IMR-90 (cell line): ENCODE measurements around the gene CUL7. TPM values are rescaled to one million over a fixed set of nuclear protein-coding genes. Genes with fewer than 3 reads are reported as not detected.

Experiments used
- ATAC-seq: fragments of 200-7000 bp; cut with Tn5 transposase; 2 replicates; pipeline ENCODE4 v1.9.1; 2020; ENCODE audit warnings: low read depth, mild to moderate bottlenecking, moderate library complexity
- BruUV-seq: library from RNA; stranded (reverse); fragments of 400-500 nt; replicated peaks from 2 replicates; lab custom pipeline; 2021; lab: Mats Ljungman, UMichigan
- CTCF ChIA-PET: fragments of 300-600 bp; formaldehyde crosslinking; extraction: SDS; loops from one replicate; lab custom pipeline; 2021; ENCODE audit warnings: antibody characterized with exemption; lab: Yijun Ruan, JAX
- POLR2A ChIA-PET: fragments of 300-600 bp; sonication (Branson Sonifier 250); formaldehyde crosslinking; loops from one replicate; lab custom pipeline; 2022; ENCODE audit warnings: antibody characterized with exemption; ENCODE audit not compliant: unreplicated experiment; lab: Charles Lee
- DNase-seq: peaks from one replicate; pipeline ENCODE4 v3.0.0; 2013
- H2AFZ ChIP-seq: replicated peaks from 2 replicates; pipeline ENCODE3; 2013; ENCODE audit warnings: low read length, mild to moderate bottlenecking; ENCODE audit not compliant: poor library complexity
- H2AK5ac ChIP-seq: 2 replicates; pipeline ENCODE4 v1.6.1; 2013; ENCODE audit warnings: low read depth, low read length, inconsistent platforms
- H2AK9ac ChIP-seq: replicated peaks from 2 replicates; pipeline ENCODE3; 2013; ENCODE audit warnings: mild to moderate bottlenecking, low read depth, low read length, moderate library complexity; ENCODE audit not compliant: poor library complexity
- H2BK120ac ChIP-seq: 2 replicates; pipeline ENCODE4 v1.6.1; 2013; ENCODE audit warnings: low read depth, low read length, inconsistent platforms
- H2BK15ac ChIP-seq: 3 replicates; pipeline ENCODE4 v1.6.1; 2013; ENCODE audit warnings: low read depth, low read length, inconsistent platforms
- H2BK20ac ChIP-seq: 2 replicates; pipeline ENCODE4 v1.6.1; 2013; ENCODE audit warnings: low read depth, mild to moderate bottlenecking, inconsistent platforms, low read length, moderate library complexity
- H2BK5ac ChIP-seq: 2 replicates; pipeline ENCODE4 v1.6.1; 2013; ENCODE audit warnings: mild to moderate bottlenecking, low read depth, low read length, inconsistent platforms; ENCODE audit not compliant: poor library complexity, severe bottlenecking
- H3K14ac ChIP-seq: replicated peaks from 2 replicates; pipeline ENCODE4 v1.6.1; 2013; ENCODE audit warnings: low read depth, low read length, inconsistent platforms
- H3K18ac ChIP-seq: 2 replicates; pipeline ENCODE4 v1.6.1; 2013; ENCODE audit warnings: low read depth, low read length, control low read depth
- H3K23ac ChIP-seq: 2 replicates; pipeline ENCODE4 v1.6.1; 2013; ENCODE audit warnings: low read depth, low read length, inconsistent platforms
- H3K27ac ChIP-seq: 2 replicates; pipeline ENCODE4 v1.5.1; 2013; ENCODE audit warnings: mild to moderate bottlenecking, control low read depth, low read length; ENCODE audit not compliant: insufficient read depth
- H3K27me3 ChIP-seq: 2 replicates; pipeline ENCODE4 v1.6.1; 2013; ENCODE audit warnings: low read length; ENCODE audit not compliant: control insufficient read depth, insufficient read depth
- H3K36me3 ChIP-seq: 2 replicates; pipeline ENCODE4 v1.6.1; 2013; ENCODE audit warnings: low read length, mixed read lengths; ENCODE audit not compliant: control insufficient read depth, insufficient read depth
- H3K4ac ChIP-seq: 2 replicates; pipeline ENCODE4 v1.6.1; 2013; ENCODE audit warnings: low read depth, low read length, inconsistent platforms
- H3K4me1 ChIP-seq: 2 replicates; pipeline ENCODE4 v1.6.1; 2013; ENCODE audit warnings: low read length, mixed read lengths; ENCODE audit not compliant: control insufficient read depth, insufficient read depth
- H3K4me2 ChIP-seq: 2 replicates; pipeline ENCODE4 v1.6.1; 2013; ENCODE audit warnings: low read depth, mild to moderate bottlenecking, control low read depth, low read length, moderate library complexity
- H3K4me3 ChIP-seq: 2 replicates; pipeline ENCODE4 v1.5.1; 2013; ENCODE audit warnings: low read depth, mild to moderate bottlenecking, control low read depth, low read length, moderate library complexity; ENCODE audit not compliant: insufficient read depth
- H3K56ac ChIP-seq: 2 replicates; pipeline ENCODE4 v1.6.1; 2013; ENCODE audit warnings: low read length, inconsistent platforms; ENCODE audit not compliant: insufficient read depth; ENCODE audit errors: extremely low read depth
- H3K79me1 ChIP-seq, 2 experiments: 2 replicates each; pipeline ENCODE4 v1.6.1; 2013; ENCODE audit warnings: low read length in 2 of 2, inconsistent platforms in 1 of 2, low read depth in 1 of 2
- H3K9ac ChIP-seq: 2 replicates; pipeline ENCODE4 v1.6.1; 2013; ENCODE audit warnings: low read depth, low read length, control low read depth
- H3K9me1 ChIP-seq: 2 replicates; pipeline ENCODE4 v1.6.1; 2013; ENCODE audit warnings: low read length, inconsistent platforms; ENCODE audit not compliant: insufficient read depth
- H3K9me3 ChIP-seq: 2 replicates; pipeline ENCODE4 v1.6.1; 2013; ENCODE audit warnings: low read length; ENCODE audit not compliant: control insufficient read depth, insufficient read depth
- H4K20me1 ChIP-seq: 2 replicates; pipeline ENCODE4 v1.6.1; 2013; ENCODE audit warnings: low read length, inconsistent platforms; ENCODE audit not compliant: insufficient read depth
- H4K5ac ChIP-seq: 2 replicates; pipeline ENCODE4 v1.6.1; 2013; ENCODE audit warnings: mild to moderate bottlenecking, low read depth, low read length, control low read depth
- H4K8ac ChIP-seq, 2 experiments: 2 replicates each; pipeline ENCODE4 v1.6.1; 2013; ENCODE audit warnings: low read depth in 2 of 2, low read length in 2 of 2, control low read depth in 1 of 2, inconsistent platforms in 1 of 2
- H4K91ac ChIP-seq: 2 replicates; pipeline ENCODE4 v1.6.1; 2013; ENCODE audit warnings: low read depth, low read length, inconsistent platforms; ENCODE audit not compliant: insufficient read depth
- BHLHE40 ChIP-seq: fragments of 150-350 bp; IDR thresholded peaks from 2 replicates; pipeline ENCODE4 v1.6.1; 2016; ENCODE audit warnings: mild to moderate bottlenecking, low read depth, low read length
- WGBS, 2 experiments: methylation state at CpG; one replicate each; pipeline versions ENCODE4 v1.1.5 to v1.1.7; 2013; ENCODE audit warnings: missing lambda C conversion rate in 2 of 2; ENCODE audit not compliant: insufficient read length in 1 of 2; ENCODE audit errors: extremely low coverage in 2 of 2; 5-methylcytosine and 5-hydroxymethylcytosine counted together
- dilution Hi-C: fragments of 300-500 bp; cut with HindIII; formaldehyde crosslinking; loops from one replicate; pipeline ENCODE4 v1.14.3; 2018; ENCODE audit warnings: low sequenced_read_pairs; ENCODE audit not compliant: unreplicated experiment
- in situ Hi-C: fragments of 300-500 bp; cut with MboI; formaldehyde crosslinking; loops from 3 replicates; pipeline ENCODE4 v1.14.3; 2019; ENCODE audit warnings: low sequenced_read_pairs, inconsistent platforms, mixed read lengths
- intact Hi-C: fragments of 100-400 bp; cut with micrococcal nuclease; formaldehyde crosslinking; loops from 2 replicates; pipeline ENCODE4 v1.10.0; 2022
- polyA plus RNA-seq, 3 experiments: library from polyadenylated mRNA; depleted of rRNA; stranded (reverse); fragments of >200 nt; gene quantifications; 2 replicates each; pipeline ENCODE4 v1.2.3, GENCODE V29; 2012; ENCODE audit warnings: low replicate concordance in 1 of 3
- total RNA-seq: library from RNA; depleted of rRNA; stranded (reverse); fragments of >200 nt; gene quantifications from 2 replicates; pipeline ENCODE4 v1.2.3, GENCODE V29; 2012
- TF ChIP-seq, protein P1 (sequence below): fragments of 150-350 bp; IDR thresholded peaks from 2 replicates; pipeline ENCODE4 v1.6.1; 2017; ENCODE audit warnings: mild to moderate bottlenecking, antibody characterized with exemption, low read length, low read depth

The CUL7 gene
- total and polyA plus RNA-seq, 2 of the 4 experiments (the other 2 are of a cell fraction): 38.0 to 39.3 TPM

DNA sequence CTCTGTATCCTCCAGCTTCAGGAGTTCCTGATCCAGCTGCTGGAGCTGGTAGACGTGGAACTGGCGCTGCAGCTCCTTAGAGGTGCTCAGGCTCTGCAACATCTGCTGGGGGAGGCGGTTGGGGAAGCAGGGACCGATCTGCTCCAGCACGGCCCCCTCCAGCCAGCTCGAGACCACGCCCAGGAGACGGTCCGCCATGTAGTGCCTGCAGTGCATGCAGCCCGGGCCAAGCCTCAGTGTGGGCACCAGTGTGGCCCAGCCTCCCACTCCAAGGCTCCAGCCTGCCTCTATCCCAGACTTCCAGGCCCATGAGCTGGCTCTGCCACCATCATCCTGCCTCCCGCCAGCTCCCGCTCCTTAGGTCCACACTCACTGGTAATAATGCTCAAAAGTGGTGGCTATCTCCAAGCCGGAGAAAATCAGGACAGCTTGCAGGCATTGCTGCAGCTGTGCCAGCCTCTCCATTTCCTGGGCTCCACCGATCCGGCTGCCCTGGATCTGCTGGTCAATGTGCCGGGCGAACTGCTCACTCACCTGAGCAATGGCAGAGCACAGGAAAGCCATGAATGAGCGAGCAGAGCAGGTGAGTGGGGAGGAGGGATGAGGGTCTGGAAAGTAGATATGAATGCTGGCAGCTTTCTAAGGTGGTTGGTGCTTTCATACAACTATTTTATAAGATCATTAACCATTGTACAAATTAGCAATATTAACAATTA, 13.0 kb downstream of the CUL7 start:
- H4K91ac ChIP-seq: no peak overlapping the region
- H3K4ac ChIP-seq: no peak overlapping the region
- no peak overlapping the region for H3K23ac ChIP-seq
- H3K9me1 ChIP-seq: no peaks in the 10 kb centered on the region
- H2AFZ ChIP-seq: no peak overlapping the region
- H3K27ac ChIP-seq: no peak overlapping the region
- H3K18ac ChIP-seq: no peak overlapping the region
- no peaks in the 10 kb centered on the region for H3K4me1 ChIP-seq
- H2BK15ac ChIP-seq: no peak overlapping the region
- no peak for TF ChIP-seq BHLHE40
- TF ChIP-seq, protein P1, sequence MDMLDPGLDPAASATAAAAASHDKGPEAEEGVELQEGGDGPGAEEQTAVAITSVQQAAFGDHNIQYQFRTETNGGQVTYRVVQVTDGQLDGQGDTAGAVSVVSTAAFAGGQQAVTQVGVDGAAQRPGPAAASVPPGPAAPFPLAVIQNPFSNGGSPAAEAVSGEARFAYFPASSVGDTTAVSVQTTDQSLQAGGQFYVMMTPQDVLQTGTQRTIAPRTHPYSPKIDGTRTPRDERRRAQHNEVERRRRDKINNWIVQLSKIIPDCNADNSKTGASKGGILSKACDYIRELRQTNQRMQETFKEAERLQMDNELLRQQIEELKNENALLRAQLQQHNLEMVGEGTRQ: no peak
- peaks cover 71% of the 10 kb centered on the region for H3K36me3 ChIP-seq
- H3K4me3 ChIP-seq: no peak overlapping the region
- H4K5ac ChIP-seq: no peak overlapping the region
- H3K79me1 ChIP-seq: peaks cover 3 to 12% of the 10 kb centered on the region in 2 experiments; a peak in 1 of 4 replicates
- ChIA-PET CTCF (no interaction called here), POLR2A (interaction anchor here (0.6 kb wide), 1 partner anchor 358 kb away, joined by 18 read pairs; no protein-coding TSS in a partner anchor)
- H2BK120ac ChIP-seq: no peak overlapping the region
- H3K4me2 ChIP-seq: no peak overlapping the region
- no TSS peak for BruUV-seq
- no peak overlapping the region for H2AK5ac ChIP-seq
- ATAC-seq (no peak), DNase-seq (no peak)
- no peak overlapping the region for H3K56ac ChIP-seq
- no peak overlapping the region for H4K8ac ChIP-seq
- H2BK20ac ChIP-seq: no peak overlapping the region
- H3K27me3 ChIP-seq: no peaks in the 10 kb centered on the region
- dilution Hi-C loops: no loop called here
- in situ Hi-C loops: no loop called here
- intact Hi-C loops: no loop called here
- H2BK5ac ChIP-seq: no peak overlapping the region
- no peak overlapping the region for H2AK9ac ChIP-seq
- no peak overlapping the region for H3K9ac ChIP-seq
- WGBS, 2 experiments: 100% methylated on average over 3 of the region's 18 CpGs; no CpG with 5 or more reads in 1 of the 2 experiments
- H3K14ac ChIP-seq: no peak overlapping the region
- H3K9me3 ChIP-seq: no peaks in the 10 kb centered on the region
- H4K20me1 ChIP-seq: 0 out of 2 replicates have a peak, but pooled peaks cover 1% of the 10 kb centered on the region
